ENCODE measurements around the gene ARL10.

Gene ARL10

GRCh38 chr5:176362233-176362490 is 3.1 kb upstream of the ARL10 start:
- no peak for DNase-seq

GRCh38 chr5:176364765-176365350 is 429 bp upstream of the ARL10 start:
- no peak for DNase-seq

DNA sequence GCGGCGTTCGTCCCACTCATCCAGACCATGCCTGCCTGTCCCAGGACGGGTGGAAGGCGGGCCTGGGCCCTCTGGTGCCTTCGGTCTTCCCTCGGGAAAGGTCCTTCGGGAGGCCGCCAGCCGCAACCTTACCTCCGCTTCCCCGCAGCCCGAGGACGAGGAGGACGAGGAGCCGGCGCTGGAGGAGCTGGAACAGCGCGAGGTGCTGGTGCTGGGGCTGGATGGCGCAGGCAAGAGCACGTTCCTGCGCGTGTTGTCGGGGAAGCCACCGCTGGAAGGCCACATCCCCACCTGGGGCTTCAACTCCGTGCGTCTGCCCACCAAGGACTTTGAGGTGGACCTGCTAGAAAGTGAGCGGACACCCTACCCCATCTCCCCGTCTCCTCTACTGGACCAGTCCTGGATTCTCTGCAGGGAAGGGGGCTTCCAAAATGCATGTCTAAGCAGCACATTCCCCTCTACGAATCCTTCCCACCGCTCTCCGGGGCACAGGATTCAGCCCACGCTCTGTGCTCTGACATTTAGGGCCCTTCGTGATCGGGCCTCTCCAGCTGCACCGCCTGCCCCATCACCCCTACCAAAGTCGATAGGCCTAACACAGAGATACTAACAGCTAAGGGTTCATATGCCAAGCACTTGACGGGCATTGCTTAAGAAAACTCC is 1.1 kb downstream of the ARL10 start:
- DNase-seq, result no peak

- no peak for DNase-seq
Observed at GRCh38 chr5:176368726-176369125, 3.4 kb downstream of the ARL10 start.

GRCh38 chr5:176369934-176370711 is 4.8 kb downstream of the ARL10 start:
- no peak for DNase-seq

DNA sequence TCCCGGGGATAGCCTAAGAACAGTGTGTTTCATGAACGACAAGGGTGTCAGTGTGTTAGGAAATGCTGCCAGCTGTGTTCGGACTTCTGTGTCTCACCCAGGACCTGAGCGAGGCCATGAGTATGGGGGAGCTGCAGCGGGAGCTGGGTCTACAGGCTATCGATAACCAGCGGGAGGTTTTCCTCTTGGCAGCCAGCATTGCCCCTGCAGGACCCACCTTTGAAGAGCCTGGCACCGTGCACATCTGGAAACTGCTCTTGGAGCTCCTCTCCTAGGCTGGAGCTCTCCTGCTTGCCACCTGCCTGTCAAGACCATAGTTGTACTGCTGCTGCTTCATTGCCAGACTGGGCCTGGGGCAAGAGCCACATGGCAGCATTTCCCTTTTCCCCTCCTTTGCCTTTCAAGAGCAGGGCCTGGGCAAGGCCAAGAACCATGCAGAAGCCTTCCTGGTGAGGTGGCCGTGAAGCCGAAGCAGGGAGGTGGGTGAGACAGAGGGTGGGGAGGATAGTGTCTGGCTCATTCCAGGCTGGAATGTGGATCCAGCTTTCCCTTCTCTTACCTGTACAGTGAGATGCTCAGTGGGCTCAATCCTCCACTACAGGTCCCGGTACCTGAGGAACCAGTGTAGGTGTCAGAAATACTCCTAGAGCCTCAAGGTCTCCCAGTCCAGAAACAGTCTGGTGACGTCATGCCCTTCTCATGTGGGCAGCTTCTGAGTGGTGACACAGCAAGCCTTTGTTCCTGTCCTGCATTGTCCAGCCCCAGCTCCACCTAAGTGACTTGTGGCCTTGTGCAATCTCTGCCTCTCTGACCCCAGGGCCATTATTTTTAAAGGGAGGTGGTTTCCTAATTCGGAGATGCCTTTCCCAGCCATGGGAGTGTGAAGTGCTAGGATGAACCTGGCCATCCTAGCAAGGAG is 6.6 kb downstream of the ARL10 start:
- DNase-seq, result no peak

DNA sequence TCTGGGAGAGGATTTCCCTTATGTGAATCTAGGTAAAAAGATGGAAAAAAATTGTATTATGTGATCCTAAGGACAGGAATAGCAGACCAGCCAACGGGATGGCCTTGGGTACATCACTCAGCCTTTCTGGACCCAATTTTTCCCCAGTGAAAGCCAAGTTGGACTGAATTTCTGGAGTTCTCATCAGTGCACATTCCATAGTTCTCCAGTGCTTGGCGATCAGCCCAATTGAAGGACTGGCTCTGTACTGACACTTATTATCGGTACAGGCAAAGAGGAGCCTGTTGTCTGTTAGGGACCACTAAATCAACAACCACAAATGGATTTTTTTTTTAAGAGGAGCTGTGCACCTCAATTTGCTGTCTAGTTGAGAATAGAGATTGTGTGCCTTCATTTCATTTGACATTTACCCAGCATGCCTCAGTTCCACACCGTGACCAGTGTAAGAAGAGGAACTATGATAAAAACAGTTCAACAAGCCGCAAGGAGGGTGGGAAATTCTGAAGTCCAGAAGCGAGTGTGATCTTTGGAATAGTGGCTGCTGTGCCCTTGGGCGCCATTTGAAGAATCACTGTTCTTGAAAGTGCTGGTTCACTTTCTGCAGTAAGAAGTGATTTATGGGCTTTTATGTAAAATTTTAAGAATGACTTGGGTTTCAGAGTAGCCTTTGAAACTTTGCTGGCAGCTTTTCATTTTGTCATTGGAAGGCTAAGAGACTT is 8.0 kb downstream of the ARL10 start:
- DNase-seq, result no peak

GRCh38 chr5:176379881-176380280 is 14.6 kb downstream of the ARL10 start:
- no peak for DNase-seq

DNA sequence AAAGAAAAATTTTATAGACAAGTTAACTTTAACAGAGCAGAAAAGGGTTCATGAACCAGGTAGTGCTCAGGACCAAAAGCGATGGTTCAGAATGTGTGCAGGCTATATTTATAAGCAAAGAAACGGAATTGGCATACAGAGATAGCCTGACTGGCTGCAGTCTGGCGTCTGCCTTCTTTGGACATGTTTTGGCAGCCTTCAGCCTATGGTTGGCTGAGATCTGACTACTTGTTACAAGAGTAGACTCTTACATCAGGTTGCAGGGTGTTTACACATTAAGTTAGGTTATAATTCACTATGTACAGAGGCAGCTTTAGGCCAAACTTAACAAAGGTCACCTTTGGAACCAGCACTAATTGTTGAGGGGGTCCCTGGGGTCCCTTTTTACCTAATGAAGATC is 16.1 kb downstream of the ARL10 start:
- DNase-seq, result no peak

- no peak for DNase-seq
Observed at GRCh38 chr5:176381979-176382378, 16.7 kb downstream of the ARL10 start.

DNA sequence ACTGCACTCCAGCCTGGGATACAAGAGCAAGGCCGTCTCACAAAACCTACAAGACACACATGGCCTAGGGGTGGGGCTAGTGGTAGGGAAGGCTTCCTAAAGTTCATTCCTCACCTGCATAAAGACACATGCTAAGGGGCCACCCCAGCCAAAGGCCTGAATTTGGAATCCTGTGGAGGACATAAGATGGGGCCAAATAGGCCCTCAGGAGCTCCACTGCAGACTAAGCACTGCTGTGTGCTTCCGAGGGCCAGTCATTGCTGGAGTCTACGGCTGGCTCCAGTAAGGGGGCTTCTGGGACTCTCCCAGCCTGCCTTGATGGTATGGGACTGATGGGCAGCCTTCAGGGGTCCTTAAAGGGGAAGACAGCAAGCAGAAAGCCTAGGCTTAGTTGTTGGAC is 17.4 kb downstream of the ARL10 start:
- DNase-seq, result no peak

- DNase-seq, result no peak
Observed at GRCh38 chr5:176383248-176383905, 18.1 kb downstream of the ARL10 start.

GRCh38 chr5:176383961-176384360 is 18.7 kb downstream of the ARL10 start:
- no peak for DNase-seq

- no peak for DNase-seq
Observed at GRCh38 chr5:176384366-176384930, 19.2 kb downstream of the ARL10 start.

GRCh38 chr5:176384991-176385390 is 19.7 kb downstream of the ARL10 start:
- DNase-seq, result no peak

GRCh38 chr5:176386491-176386890 is 21.2 kb downstream of the ARL10 start:
- no peak for DNase-seq

DNA sequence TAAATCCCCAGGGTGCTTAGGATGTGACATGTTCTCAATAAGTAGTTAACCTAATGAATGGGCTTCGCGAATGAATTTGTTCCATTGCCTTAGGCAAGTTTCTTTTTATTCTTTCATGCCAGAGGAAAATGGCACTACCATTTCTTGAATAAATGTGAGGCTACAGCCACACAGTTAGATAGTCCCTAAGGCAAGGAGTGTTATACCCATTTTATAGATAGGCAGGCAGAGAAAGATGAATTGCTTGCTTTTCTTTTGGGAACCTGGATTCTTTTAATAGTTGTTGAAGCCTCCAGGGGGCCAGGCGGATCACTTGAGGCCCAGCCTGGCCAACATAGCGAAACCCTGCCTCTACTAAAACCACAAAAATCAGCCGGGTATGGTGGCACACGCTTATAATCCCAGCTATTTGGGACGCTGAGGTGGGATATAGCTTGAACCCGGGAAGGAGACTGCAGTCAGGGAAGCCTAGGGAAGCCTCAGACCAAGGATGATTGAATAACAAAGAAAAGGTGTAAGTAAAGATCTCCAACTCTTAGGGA is 22.2 kb downstream of the ARL10 start:
- DNase-seq, result no peak

GRCh38 chr5:176388003-176388443 is 22.7 kb downstream of the ARL10 start:
- no peak for DNase-seq

GRCh38 chr5:176388444-176389134 is 23.3 kb downstream of the ARL10 start, which contains the start of the genes HIGD2A and NOP16:
HIGD2A (plus strand) TSS chr5:176388751; CDS start chr5:176388820, 69 bp downstream.
NOP16 (minus strand) TSS chr5:176388598; CDS start chr5:176388539, 59 bp downstream.
- DNase-seq, result peak; percentile 99

Data from stimulated activated CD4-positive, alpha-beta T cell treated with anti-CD3 and anti-CD28 coated beads, Interleukin-4, amount 100 ng/mL, for 4 hours (primary cell).